Measurements from ENCODE around the gene STOM.

DNA sequence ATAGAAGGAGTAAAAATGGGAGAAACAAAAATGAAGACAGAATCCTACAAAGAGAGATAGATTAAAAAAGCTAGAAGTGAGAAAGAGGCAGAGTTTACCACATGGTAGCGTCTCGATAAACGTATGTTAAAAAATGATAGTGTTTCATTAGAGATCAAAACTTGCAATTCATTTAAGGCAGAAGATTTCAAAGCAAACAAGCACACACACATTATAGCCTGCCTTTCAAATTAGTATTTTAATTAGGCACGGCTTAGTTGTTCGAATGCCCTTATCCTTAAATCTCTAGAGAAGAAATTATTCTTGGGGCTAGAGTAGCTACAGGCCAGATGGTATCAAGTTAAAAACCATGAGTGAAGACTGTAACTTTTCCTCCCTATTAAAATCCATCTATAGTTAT is 6.0 kb downstream of the STOM start:
- no peak for TF ChIP-seq CTCF (IDR thresholded peaks at IDR 0.05)
- TF ChIP-seq POLR2AphosphoS5 (IDR thresholded peaks at IDR 0.05) = no peak
- TF ChIP-seq POLR2A (IDR thresholded peaks at IDR 0.05) = no peak

Data from stomach (tissue), 4 donors.